CD1c-positive myeloid dendritic cell (primary cell): Measurements from ENCODE around the gene KMT2C.
"Not testable (repeated sequence)": the region's sequence is repeated elsewhere in the genome, so short reads cannot be mapped to it uniquely, and the experiment has no call there.

Experiments used
- DNase-seq: peaks from one replicate; pipeline ENCODE4 v3.0.0-alpha.2; 2016; ENCODE audit errors: extremely low spot score

The KMT2C gene

GRCh38 chr7:152435384-152436110 lies at the start of gene KMT2C:
TSS of gene KMT2C (minus strand) at chr7:152436003. CDS start at chr7:152435786, 217 bp downstream.
- DNase-seq = peak; percentile 58

- no peak for DNase-seq
Observed at GRCh38 chr7:152481082-152481481, 45.3 kb upstream of the KMT2C start.

- no peak for DNase-seq
Observed at GRCh38 chr7:152480664-152481063, 44.9 kb upstream of the KMT2C start.

- no peak for DNase-seq
Observed at GRCh38 chr7:152479595-152479994, 43.8 kb upstream of the KMT2C start.

- DNase-seq = no peak
Observed at GRCh38 chr7:152478140-152478539, 42.3 kb upstream of the KMT2C start.

GRCh38 chr7:152477079-152477478 lies 41.3 kb upstream of the KMT2C start:
- DNase-seq = no peak

GRCh38 chr7:152476551-152476950 lies 40.7 kb upstream of the KMT2C start:
- DNase-seq = no peak

- not testable (repeated sequence) for DNase-seq
Observed at GRCh38 chr7:152471023-152471620, 35.3 kb upstream of the KMT2C start.

- DNase-seq = not testable (repeated sequence)
Observed at GRCh38 chr7:152470251-152471022, 34.6 kb upstream of the KMT2C start.

GRCh38 chr7:152469576-152469975 lies 33.8 kb upstream of the KMT2C start:
- DNase-seq = not testable (repeated sequence)

GRCh38 chr7:152467225-152467624 lies 31.4 kb upstream of the KMT2C start:
- DNase-seq = no peak

- DNase-seq = no peak
Observed at GRCh38 chr7:152465119-152465387, 29.2 kb upstream of the KMT2C start.

GRCh38 chr7:152464312-152465118 lies 28.7 kb upstream of the KMT2C start:
- DNase-seq = peak; percentile 93

- peak; percentile 100 for DNase-seq
Observed at GRCh38 chr7:152463709-152464311, 28.0 kb upstream of the KMT2C start.

- peak; percentile 52 for DNase-seq
Observed at GRCh38 chr7:152462995-152463708, 27.3 kb upstream of the KMT2C start.

GRCh38 chr7:152459724-152460251 lies 24.0 kb upstream of the KMT2C start:
- DNase-seq = peak; percentile 84

- DNase-seq = no peak
Observed at GRCh38 chr7:152451356-152451755, 15.6 kb upstream of the KMT2C start.

- DNase-seq = not testable (repeated sequence)
Observed at GRCh38 chr7:152445386-152446008, 9.7 kb upstream of the KMT2C start.

GRCh38 chr7:152443586-152443985 lies 7.8 kb upstream of the KMT2C start:
- DNase-seq = no peak

- no peak for DNase-seq
Observed at GRCh38 chr7:152442330-152442835, 6.6 kb upstream of the KMT2C start.
